PC-9 (cell line): Measurements from ENCODE around the gene CD300E. TPM values are rescaled to one million over a fixed set of nuclear protein-coding genes. Genes with fewer than 3 reads are reported as not detected.

Experiments used
- BruUV-seq: library from RNA; stranded (reverse); fragments of 400-500 nt; replicated peaks from 2 replicates; lab custom pipeline; 2021; lab: Mats Ljungman, UMichigan
- CTCF ChIA-PET: fragments of 300-600 bp; sonication (Branson Sonifier 250); formaldehyde crosslinking; loops from one replicate; lab custom pipeline; 2022; ENCODE audit warnings: antibody characterized with exemption; lab: Charles Lee
- POLR2A ChIA-PET: fragments of 300-600 bp; sonication (Branson Sonifier 250); formaldehyde crosslinking; loops from one replicate; lab custom pipeline; 2022; ENCODE audit warnings: antibody characterized with exemption; ENCODE audit not compliant: unreplicated experiment; lab: Charles Lee
- DNase-seq, 2 experiments: peaks; one replicate each; pipeline versions ENCODE4 v3.0.0 to v3.0.0-alpha.2; 2015 to 2022; ENCODE audit warnings: mixed read lengths in 1 of 2
- H2AFZ ChIP-seq: fragments of 200-600 bp; sonication (generic); 2 replicates; pipeline ENCODE4 v1.8.1; 2017; ENCODE audit warnings: antibody characterized with exemption
- H3F3A ChIP-seq: fragments of 200-600 bp; sonication (generic); 2 replicates; pipeline ENCODE4 v1.8.1; 2017; ENCODE audit warnings: antibody characterized with exemption, mild to moderate bottlenecking, low read depth; ENCODE audit not compliant: insufficient read depth
- H3K27ac ChIP-seq: fragments of 200-600 bp; sonication (generic); 2 replicates; pipeline ENCODE4 v1.6.1; 2016; ENCODE audit warnings: mixed run types
- H3K27me3 ChIP-seq: fragments of 200-600 bp; sonication (generic); 2 replicates; pipeline ENCODE4 v1.6.1; 2016; ENCODE audit warnings: low read depth, mixed run types; ENCODE audit not compliant: insufficient read depth
- H3K36me3 ChIP-seq: fragments of 200-600 bp; sonication (generic); 2 replicates; pipeline ENCODE4 v1.6.1; 2016; ENCODE audit warnings: low read depth, mixed run types
- H3K4me1 ChIP-seq: fragments of 200-600 bp; sonication (generic); replicated peaks from 2 replicates; pipeline ENCODE4 v1.6.1; 2016; ENCODE audit warnings: mixed run types; ENCODE audit not compliant: insufficient read depth
- H3K4me2 ChIP-seq: fragments of 200-600 bp; sonication (generic); 2 replicates; pipeline ENCODE4 v1.6.1; 2017; ENCODE audit warnings: mixed run types
- H3K4me3 ChIP-seq: fragments of 200-600 bp; sonication (generic); 2 replicates; pipeline ENCODE4 v1.6.1; 2016; ENCODE audit warnings: mixed run types
- H3K79me2 ChIP-seq: fragments of 200-600 bp; sonication (generic); 2 replicates; pipeline ENCODE4 v1.6.1; 2017; ENCODE audit warnings: low read depth, mixed run types
- H3K9me2 ChIP-seq: fragments of 200-600 bp; sonication (generic); 2 replicates; pipeline ENCODE4 v1.8.1; 2017; ENCODE audit warnings: mild to moderate bottlenecking; ENCODE audit not compliant: insufficient read depth
- H3K9me3 ChIP-seq: fragments of 200-600 bp; sonication (generic); 2 replicates; pipeline ENCODE4 v1.8.1; 2016; ENCODE audit warnings: low read depth; ENCODE audit not compliant: insufficient read depth
- H4K20me1 ChIP-seq: fragments of 200-600 bp; sonication (generic); 2 replicates; pipeline ENCODE4 v1.8.1; 2017; ENCODE audit not compliant: insufficient read depth
- EZH2 ChIP-seq: fragments of 200-600 bp; sonication (generic); IDR thresholded peaks from 2 replicates; pipeline ENCODE4 v1.8.0; 2017; ENCODE audit warnings: antibody characterized with exemption, low read depth
- intact Hi-C: fragments of 100-400 bp; cut with micrococcal nuclease; formaldehyde crosslinking; loops from one replicate; pipeline ENCODE4 v1.10.0; 2022; ENCODE audit not compliant: unreplicated experiment
- total RNA-seq: library from RNA; stranded (reverse); gene quantifications from 2 replicates; pipeline ENCODE4 v1.2.3, GENCODE V29; 2021
- TF ChIP-seq, protein P1 (sequence below): fragments of 200-600 bp; sonication (generic); conservative IDR thresholded peaks from 2 replicates; pipeline ENCODE4 v1.6.1; 2017; ENCODE audit warnings: mixed run types, antibody characterized with exemption, mild to moderate bottlenecking, moderate library complexity

CD300E gene
- total RNA-seq, 1 experiment from 2014 or later: not detected

DNA sequence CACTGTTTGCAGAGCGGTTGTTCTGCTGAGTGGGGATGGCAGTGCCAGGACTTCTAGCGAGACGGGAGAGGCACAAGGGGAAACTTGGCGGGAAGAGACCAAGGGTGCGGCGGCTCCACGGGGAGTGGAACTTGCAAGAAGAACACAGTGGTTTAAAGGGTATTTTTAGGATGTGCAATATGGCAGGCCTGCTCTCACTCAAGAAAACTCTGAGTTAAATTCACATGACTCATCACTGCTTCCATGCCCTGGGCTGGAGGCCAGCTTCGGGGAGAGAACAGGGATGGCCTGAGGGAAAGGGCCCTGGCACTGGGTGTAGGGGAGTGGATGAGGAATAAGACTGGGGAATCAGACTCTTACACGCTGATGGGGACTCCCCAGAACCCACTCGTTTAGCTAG is 18.2 kb downstream of the CD300E start:
- POLR2A ChIA-PET: no interaction called here
- intact Hi-C loops: no loop called here

DNA sequence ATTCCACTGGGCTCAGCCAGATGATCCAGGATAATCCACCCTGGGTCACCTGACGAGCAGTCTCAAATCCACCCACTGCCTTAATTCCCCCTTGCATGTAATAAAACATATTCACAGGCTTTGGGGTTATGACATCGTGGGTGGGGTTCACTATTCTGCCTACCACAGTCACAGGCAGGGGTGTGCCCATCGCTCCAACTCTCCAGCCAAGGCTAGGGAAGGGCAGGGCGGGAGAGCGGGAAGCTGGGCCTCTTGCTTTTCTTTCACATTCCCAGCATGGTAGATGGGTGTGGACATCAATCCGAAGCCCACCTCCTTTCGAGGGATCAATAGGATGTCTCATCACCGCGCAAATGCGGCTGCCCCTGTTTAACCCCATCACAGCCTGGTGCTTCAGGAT is 18.8 kb downstream of the CD300E start:
- no peak for TF ChIP-seq EZH2
- TF ChIP-seq, protein P1, sequence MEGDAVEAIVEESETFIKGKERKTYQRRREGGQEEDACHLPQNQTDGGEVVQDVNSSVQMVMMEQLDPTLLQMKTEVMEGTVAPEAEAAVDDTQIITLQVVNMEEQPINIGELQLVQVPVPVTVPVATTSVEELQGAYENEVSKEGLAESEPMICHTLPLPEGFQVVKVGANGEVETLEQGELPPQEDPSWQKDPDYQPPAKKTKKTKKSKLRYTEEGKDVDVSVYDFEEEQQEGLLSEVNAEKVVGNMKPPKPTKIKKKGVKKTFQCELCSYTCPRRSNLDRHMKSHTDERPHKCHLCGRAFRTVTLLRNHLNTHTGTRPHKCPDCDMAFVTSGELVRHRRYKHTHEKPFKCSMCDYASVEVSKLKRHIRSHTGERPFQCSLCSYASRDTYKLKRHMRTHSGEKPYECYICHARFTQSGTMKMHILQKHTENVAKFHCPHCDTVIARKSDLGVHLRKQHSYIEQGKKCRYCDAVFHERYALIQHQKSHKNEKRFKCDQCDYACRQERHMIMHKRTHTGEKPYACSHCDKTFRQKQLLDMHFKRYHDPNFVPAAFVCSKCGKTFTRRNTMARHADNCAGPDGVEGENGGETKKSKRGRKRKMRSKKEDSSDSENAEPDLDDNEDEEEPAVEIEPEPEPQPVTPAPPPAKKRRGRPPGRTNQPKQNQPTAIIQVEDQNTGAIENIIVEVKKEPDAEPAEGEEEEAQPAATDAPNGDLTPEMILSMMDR: no peak
- H3K79me2 ChIP-seq: no peaks in the 10 kb centered on the region
- H3K9me2 ChIP-seq: no peaks in the 10 kb centered on the region
- H3K9me3 ChIP-seq: no peaks in the 10 kb centered on the region
- no TSS peak for BruUV-seq
- intact Hi-C loops: loop anchor here (5.0 kb wide), 1 partner anchor 227 kb away; no protein-coding TSS in a partner anchor
- ChIA-PET POLR2A (no interaction called here), CTCF (no interaction called here)
- H3K4me1 ChIP-seq: no peaks in the 10 kb centered on the region
- H4K20me1 ChIP-seq: no peaks in the 10 kb centered on the region
- no peak for DNase-seq
- H3K27ac ChIP-seq: no peak overlapping the region
- H3F3A ChIP-seq: no peaks in the 10 kb centered on the region
- H2AFZ ChIP-seq: no peak overlapping the region
- H3K4me3 ChIP-seq: no peak overlapping the region
- peaks cover 96% of the 10 kb centered on the region for H3K27me3 ChIP-seq
- H3K36me3 ChIP-seq: no peaks in the 10 kb centered on the region
- H3K4me2 ChIP-seq: no peak overlapping the region

More for the DNA sequence above, 18.2 kb downstream of the CD300E start:
- Histone ChIP-seq H3F3A (no peaks in the 10 kb centered on the region), H3K4me2 (no peak overlapping the region), H4K20me1 (no peaks in the 10 kb centered on the region), H3K27me3 (peaks cover 95% of the 10 kb centered on the region), H3K9me3 (no peaks in the 10 kb centered on the region), H2AFZ (no peak overlapping the region), H3K36me3 (no peaks in the 10 kb centered on the region), H3K27ac (no peak overlapping the region), H3K9me2 (no peaks in the 10 kb centered on the region), H3K4me1 (no peaks in the 10 kb centered on the region), H3K79me2 (no peaks in the 10 kb centered on the region), H3K4me3 (no peak overlapping the region)
- CTCF ChIA-PET: no interaction called here
- BruUV-seq: no TSS peak
- peak in 1 of 2 experiments; percentile 17 for DNase-seq
- no peak for TF ChIP-seq EZH2
- TF ChIP-seq, protein P1: no peak

DNA sequence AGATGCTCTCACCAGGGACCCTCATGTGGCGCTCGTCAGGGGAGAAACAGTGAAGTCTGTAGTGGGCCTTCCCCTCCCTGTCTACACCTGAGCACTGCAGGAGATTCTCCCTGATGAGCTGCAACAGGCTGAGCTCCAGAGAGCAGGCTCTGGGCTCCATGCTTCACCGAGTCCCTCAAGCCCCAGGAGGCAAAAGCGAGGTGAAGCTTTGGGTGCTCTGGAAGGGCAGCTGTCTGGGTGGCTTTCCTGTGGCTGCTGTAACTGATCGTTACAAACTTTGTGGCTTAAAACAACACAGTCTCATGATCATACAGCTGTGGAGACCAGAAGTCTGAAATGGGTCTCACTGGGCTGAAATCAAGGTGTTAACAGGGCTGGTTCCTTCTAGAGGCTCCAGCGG is 19.3 kb downstream of the CD300E start:
- TF ChIP-seq, protein P1: no peak
- TF ChIP-seq EZH2: no peak
- Histone ChIP-seq H3K27me3 (peaks cover 96% of the 10 kb centered on the region), H3K27ac (no peak overlapping the region), H3K9me2 (no peaks in the 10 kb centered on the region), H3K79me2 (no peaks in the 10 kb centered on the region), H2AFZ (no peak overlapping the region), H3K4me2 (no peak overlapping the region), H3F3A (no peaks in the 10 kb centered on the region), H3K9me3 (no peaks in the 10 kb centered on the region), H3K36me3 (no peaks in the 10 kb centered on the region), H3K4me3 (no peak overlapping the region), H4K20me1 (no peaks in the 10 kb centered on the region), H3K4me1 (no peaks in the 10 kb centered on the region)
- no TSS peak for BruUV-seq
- DNase-seq: no peak
- CTCF ChIA-PET: no interaction called here
- intact Hi-C loops: loop anchor here (5.0 kb wide), 1 partner anchor 227 kb away; no protein-coding TSS in a partner anchor
- POLR2A ChIA-PET: no interaction called here
